ENCODE results near the gene USH1C. TPM values are rescaled to one million over a fixed set of nuclear protein-coding genes. Genes with fewer than 3 reads are reported as not detected.

Gene USH1C
- total and polyA plus RNA-seq, 8 donors = 4.8 to 107 (median 22.2) TPM

- intact Hi-C loops (cut with DNase I; ENCODE audit: low total_unique reads) = no loop called here
- Histone ChIP-seq H3K4me3 (no peak overlapping the region), H3K27ac (no peak overlapping the region), H3K36me3 (peaks cover 0 to 9% (median 0%) of the 10 kb centered on the region in 4 donors), H3K4me1 (no peaks in the 10 kb centered on the region), H3K9me3 (no peaks in the 10 kb centered on the region), H3K27me3 (peaks cover 0 to 6% (median 0%) of the 10 kb centered on the region in 3 donors)
- whole genome bisulfite sequencing, 5 donors = 78 to 90% (median 81%) methylated on average over 2 to 22 of the region's 22 CpGs
- TF ChIP-seq, protein P1, sequence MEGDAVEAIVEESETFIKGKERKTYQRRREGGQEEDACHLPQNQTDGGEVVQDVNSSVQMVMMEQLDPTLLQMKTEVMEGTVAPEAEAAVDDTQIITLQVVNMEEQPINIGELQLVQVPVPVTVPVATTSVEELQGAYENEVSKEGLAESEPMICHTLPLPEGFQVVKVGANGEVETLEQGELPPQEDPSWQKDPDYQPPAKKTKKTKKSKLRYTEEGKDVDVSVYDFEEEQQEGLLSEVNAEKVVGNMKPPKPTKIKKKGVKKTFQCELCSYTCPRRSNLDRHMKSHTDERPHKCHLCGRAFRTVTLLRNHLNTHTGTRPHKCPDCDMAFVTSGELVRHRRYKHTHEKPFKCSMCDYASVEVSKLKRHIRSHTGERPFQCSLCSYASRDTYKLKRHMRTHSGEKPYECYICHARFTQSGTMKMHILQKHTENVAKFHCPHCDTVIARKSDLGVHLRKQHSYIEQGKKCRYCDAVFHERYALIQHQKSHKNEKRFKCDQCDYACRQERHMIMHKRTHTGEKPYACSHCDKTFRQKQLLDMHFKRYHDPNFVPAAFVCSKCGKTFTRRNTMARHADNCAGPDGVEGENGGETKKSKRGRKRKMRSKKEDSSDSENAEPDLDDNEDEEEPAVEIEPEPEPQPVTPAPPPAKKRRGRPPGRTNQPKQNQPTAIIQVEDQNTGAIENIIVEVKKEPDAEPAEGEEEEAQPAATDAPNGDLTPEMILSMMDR (IDR thresholded peaks at IDR 0.05) = no peak
- TF ChIP-seq POLR2A (IDR thresholded peaks at IDR 0.05) = no peak
- no peak for TF ChIP-seq EP300 (IDR thresholded peaks at IDR 0.05)
- TF ChIP-seq POLR2AphosphoS5 (IDR thresholded peaks at IDR 0.05) = no peak
- DNase-seq = no peak
These were observed 13.1 kb downstream of the USH1C start for GRCh38 chr11:17531071-17531600.

GRCh38 chr11:17529844-17530185 lies 14.4 kb downstream of the USH1C start:
- H3K27me3 ChIP-seq = peaks cover 0 to 6% (median 0%) of the 10 kb centered on the region in 3 donors
- no peak overlapping the region for H3K4me3 ChIP-seq
- WGBS, 5 donors = 62 to 90% (median 86%) methylated on average over 10 of the region's 10 CpGs
- intact Hi-C loops (cut with DNase I; ENCODE audit: low total_unique reads) = no loop called here
- H3K9me3 ChIP-seq = no peaks in the 10 kb centered on the region
- TF ChIP-seq EP300 (IDR thresholded peaks at IDR 0.05) (no peak), POLR2A (IDR thresholded peaks at IDR 0.05) (no peak), POLR2AphosphoS5 (IDR thresholded peaks at IDR 0.05) (no peak)
- TF ChIP-seq, protein P1 (IDR thresholded peaks at IDR 0.05) = no peak
- peaks cover 0 to 14% (median 0%) of the 10 kb centered on the region in 4 donors for H3K36me3 ChIP-seq
- no peaks in the 10 kb centered on the region for H3K4me1 ChIP-seq
- peak in 1 of 2 donors; percentile 34 for DNase-seq
- H3K27ac ChIP-seq = no peak overlapping the region

DNA sequence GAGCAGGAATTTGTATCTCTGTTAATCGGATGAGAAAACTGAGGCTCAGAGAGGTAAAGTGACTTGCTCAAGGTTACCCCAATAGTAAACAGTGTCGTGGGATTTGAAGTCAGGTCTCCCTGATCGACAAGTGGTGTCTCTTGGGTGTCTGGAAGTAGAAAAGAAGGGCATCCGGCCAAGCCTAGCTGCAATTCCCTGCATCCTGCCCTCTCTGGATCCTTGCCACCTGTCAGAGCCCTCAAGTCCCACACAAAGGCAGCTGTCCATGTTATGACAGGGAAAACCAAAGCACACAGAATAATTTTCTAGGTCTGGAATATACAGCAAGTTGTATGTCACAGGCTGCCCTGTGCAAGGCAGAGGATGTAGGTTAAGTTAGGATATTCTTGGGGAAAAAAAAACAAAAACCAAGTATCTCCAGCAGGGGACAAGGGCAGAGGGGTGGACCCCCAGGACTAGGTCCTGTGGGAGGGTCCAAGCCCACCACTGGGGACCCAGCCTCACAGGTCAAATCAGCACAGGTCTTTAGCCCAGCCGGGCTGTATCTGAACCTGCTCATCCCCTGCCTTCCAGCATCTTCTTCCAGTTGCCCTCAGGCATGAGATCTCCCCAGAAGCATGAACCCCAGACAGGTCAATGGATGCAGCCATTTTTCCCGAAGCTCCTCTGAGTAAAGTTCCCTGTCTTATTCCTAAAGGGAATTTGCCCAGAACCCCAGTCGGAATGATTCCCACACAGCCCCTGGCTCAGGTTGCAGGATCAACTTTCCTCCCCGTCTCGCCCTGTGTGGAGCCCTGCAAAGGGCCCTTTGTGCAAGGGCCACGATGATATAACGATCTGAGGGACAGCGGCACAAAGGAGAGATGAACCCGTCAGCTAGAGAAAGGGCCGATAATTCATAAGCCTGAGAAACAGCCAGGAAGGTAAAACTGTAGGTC lies 15.0 kb downstream of the USH1C start:
- intact Hi-C loops (cut with DNase I; ENCODE audit: low total_unique reads) = no loop called here
- Histone ChIP-seq H3K36me3 (peaks cover 0 to 14% (median 0%) of the 10 kb centered on the region in 4 donors), H3K4me1 (no peaks in the 10 kb centered on the region), H3K9me3 (no peaks in the 10 kb centered on the region), H3K4me3 (no peak overlapping the region), H3K27ac (no peak overlapping the region), H3K27me3 (peaks cover 0 to 6% (median 0%) of the 10 kb centered on the region in 3 donors)
- DNase-seq = no peak
- TF ChIP-seq, protein P1 (IDR thresholded peaks at IDR 0.05) = no peak
- 76 to 82% (median 82%) methylated on average over 13 to 14 of the region's 14 CpGs for WGBS, 5 donors

- H3K4me3 ChIP-seq = no peak overlapping the region
- peaks cover 0 to 3% (median 0%) of the 10 kb centered on the region in 3 donors for H3K27me3 ChIP-seq
- WGBS, 5 donors = 30 to 62% (median 57%) methylated on average over 4 to 9 of the region's 9 CpGs
- TF ChIP-seq, protein P1 (IDR thresholded peaks at IDR 0.05) = peak in 5 of 7 experiments; percentile 19 to 67 (median 45)
- no peak for TF ChIP-seq EP300 (IDR thresholded peaks at IDR 0.05)
- peak; percentile 63 to 76 for DNase-seq
- H3K27ac ChIP-seq = no peak overlapping the region
- intact Hi-C loops (cut with DNase I; ENCODE audit: low total_unique reads) = no loop called here
- no peaks in the 10 kb centered on the region for H3K4me1 ChIP-seq
- no peaks in the 10 kb centered on the region for H3K9me3 ChIP-seq
- H3K36me3 ChIP-seq = peaks cover 0 to 17% (median under 1%) of the 10 kb centered on the region in 4 donors
These were observed 16.0 kb downstream of the USH1C start for GRCh38 chr11:17528181-17528691.
